ENCODE results near the gene SNAPC4.

The SNAPC4 gene

DNA sequence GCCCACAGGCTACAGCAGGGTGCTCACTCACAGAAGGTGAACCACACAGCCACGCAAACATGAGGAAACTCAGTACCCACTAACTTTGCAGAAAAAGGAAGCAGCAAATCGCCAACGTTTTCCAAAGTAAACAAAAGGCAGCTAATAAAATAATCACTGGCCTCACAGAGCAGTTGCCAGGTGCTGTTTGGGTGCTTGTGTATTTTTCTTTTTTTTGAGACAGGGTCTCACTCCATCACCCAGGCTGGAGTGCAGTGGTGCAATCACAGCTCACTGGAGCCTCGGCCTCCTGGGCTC, 3.8 kb downstream of the SNAPC4 start:
- Histone ChIP-seq H3K9ac (no peak overlapping the region), H2AFZ (ENCODE audit: low read depth) (no peak overlapping the region), H3K4me3 (IDR thresholded peaks at IDR 0.05; ENCODE audit: insufficient read depth, low read depth, low read length) (no peak overlapping the region), H3K36me3 (ENCODE audit: insufficient read depth) (peaks cover 4% of the 10 kb centered on the region; the same call in 1 of the 2 replicates), H4K20me1 (ENCODE audit: insufficient read depth) (peaks cover 5% of the 10 kb centered on the region; the same call in 1 of the 2 replicates), H3K4me2 (no peak overlapping the region), H3K4me1 (ENCODE audit: low read depth, poor library complexity, severe bottlenecking) (peaks cover 18% of the 10 kb centered on the region), H3K27ac (no peak overlapping the region), H3K27me3 (ENCODE audit: insufficient read depth, low read depth) (no peaks in the 10 kb centered on the region), H3K79me2 (ENCODE audit: insufficient read depth, low read depth) (peaks cover 21% of the 10 kb centered on the region)
- TF ChIP-seq, protein P1, sequence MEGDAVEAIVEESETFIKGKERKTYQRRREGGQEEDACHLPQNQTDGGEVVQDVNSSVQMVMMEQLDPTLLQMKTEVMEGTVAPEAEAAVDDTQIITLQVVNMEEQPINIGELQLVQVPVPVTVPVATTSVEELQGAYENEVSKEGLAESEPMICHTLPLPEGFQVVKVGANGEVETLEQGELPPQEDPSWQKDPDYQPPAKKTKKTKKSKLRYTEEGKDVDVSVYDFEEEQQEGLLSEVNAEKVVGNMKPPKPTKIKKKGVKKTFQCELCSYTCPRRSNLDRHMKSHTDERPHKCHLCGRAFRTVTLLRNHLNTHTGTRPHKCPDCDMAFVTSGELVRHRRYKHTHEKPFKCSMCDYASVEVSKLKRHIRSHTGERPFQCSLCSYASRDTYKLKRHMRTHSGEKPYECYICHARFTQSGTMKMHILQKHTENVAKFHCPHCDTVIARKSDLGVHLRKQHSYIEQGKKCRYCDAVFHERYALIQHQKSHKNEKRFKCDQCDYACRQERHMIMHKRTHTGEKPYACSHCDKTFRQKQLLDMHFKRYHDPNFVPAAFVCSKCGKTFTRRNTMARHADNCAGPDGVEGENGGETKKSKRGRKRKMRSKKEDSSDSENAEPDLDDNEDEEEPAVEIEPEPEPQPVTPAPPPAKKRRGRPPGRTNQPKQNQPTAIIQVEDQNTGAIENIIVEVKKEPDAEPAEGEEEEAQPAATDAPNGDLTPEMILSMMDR (conservative IDR thresholded peaks at IDR 0.05; ENCODE audit: low read depth, low read length): no peak

- H3K4me1 ChIP-seq (ENCODE audit: low read depth, poor library complexity, severe bottlenecking): peaks cover 15% of the 10 kb centered on the region
- TF ChIP-seq, protein P1 (conservative IDR thresholded peaks at IDR 0.05; ENCODE audit: low read depth, low read length): no peak
- H3K27ac ChIP-seq: no peak overlapping the region
- no peak overlapping the region for H3K9ac ChIP-seq
- H3K27me3 ChIP-seq (ENCODE audit: insufficient read depth, low read depth): no peaks in the 10 kb centered on the region
- H4K20me1 ChIP-seq (ENCODE audit: insufficient read depth): peaks cover 5% of the 10 kb centered on the region; the same call in 1 of the 2 replicates
- peaks cover 21% of the 10 kb centered on the region for H3K79me2 ChIP-seq (ENCODE audit: insufficient read depth, low read depth)
- H2AFZ ChIP-seq (ENCODE audit: low read depth): no peak overlapping the region
- H3K36me3 ChIP-seq (ENCODE audit: insufficient read depth): peaks cover 4% of the 10 kb centered on the region; the same call in 1 of the 2 replicates
- no peak overlapping the region for H3K4me3 ChIP-seq (IDR thresholded peaks at IDR 0.05; ENCODE audit: insufficient read depth, low read depth, low read length)
- no peak overlapping the region for H3K4me2 ChIP-seq
Measured at GRCh38 chr9:136395345-136396218, 4.4 kb downstream of the SNAPC4 start.

- H2AFZ ChIP-seq (ENCODE audit: low read depth): no peak overlapping the region
- no peak overlapping the region for H3K27ac ChIP-seq
- peaks cover 10% of the 10 kb centered on the region for H3K4me1 ChIP-seq (ENCODE audit: low read depth, poor library complexity, severe bottlenecking)
- peaks cover 4% of the 10 kb centered on the region; the same call in 1 of the 2 replicates for H3K36me3 ChIP-seq (ENCODE audit: insufficient read depth)
- H3K4me2 ChIP-seq: no peak overlapping the region
- peaks cover 5% of the 10 kb centered on the region; the same call in 1 of the 2 replicates for H4K20me1 ChIP-seq (ENCODE audit: insufficient read depth)
- no peak overlapping the region for H3K9ac ChIP-seq
- no peak overlapping the region for H3K4me3 ChIP-seq (IDR thresholded peaks at IDR 0.05; ENCODE audit: insufficient read depth, low read depth, low read length)
- H3K79me2 ChIP-seq (ENCODE audit: insufficient read depth, low read depth): peaks cover 21% of the 10 kb centered on the region
- TF ChIP-seq, protein P1 (conservative IDR thresholded peaks at IDR 0.05; ENCODE audit: low read depth, low read length): no peak
- H3K27me3 ChIP-seq (ENCODE audit: insufficient read depth, low read depth): no peaks in the 10 kb centered on the region
Measured at GRCh38 chr9:136395020-136395340, 5.0 kb downstream of the SNAPC4 start.

GRCh38 chr9:136394312-136395019, 5.5 kb downstream of the SNAPC4 start:
- peaks cover 5% of the 10 kb centered on the region; the same call in 1 of the 2 replicates for H4K20me1 ChIP-seq (ENCODE audit: insufficient read depth)
- peaks cover 10% of the 10 kb centered on the region for H3K4me1 ChIP-seq (ENCODE audit: low read depth, poor library complexity, severe bottlenecking)
- H2AFZ ChIP-seq (ENCODE audit: low read depth): no peak overlapping the region
- TF ChIP-seq, protein P1 (conservative IDR thresholded peaks at IDR 0.05; ENCODE audit: low read depth, low read length): no peak
- peaks cover 17% of the 10 kb centered on the region for H3K79me2 ChIP-seq (ENCODE audit: insufficient read depth, low read depth)
- H3K4me3 ChIP-seq (IDR thresholded peaks at IDR 0.05; ENCODE audit: insufficient read depth, low read depth, low read length): no peak overlapping the region
- no peak overlapping the region for H3K4me2 ChIP-seq
- no peak overlapping the region for H3K9ac ChIP-seq
- H3K27ac ChIP-seq: no peak overlapping the region
- H3K36me3 ChIP-seq (ENCODE audit: insufficient read depth): peaks cover 4% of the 10 kb centered on the region; the same call in 1 of the 2 replicates
- H3K27me3 ChIP-seq (ENCODE audit: insufficient read depth, low read depth): no peaks in the 10 kb centered on the region

All from KMS-11 (cell line).